Breast epithelium (tissue), 3 donors: ENCODE results near the gene RXFP2.

Source experiments
- POLR2A ChIP-seq: fragments of 450-650 bp; IDR thresholded peaks from one replicate; pipeline ENCODE4 v1.6.1; 2016; ENCODE audit warnings: antibody characterized with exemption, mild to moderate bottlenecking, moderate library complexity
- POLR2AphosphoS5 ChIP-seq, 3 donors: sonication (generic); formaldehyde crosslinking; IDR thresholded peaks; one replicate each; pipeline ENCODE4 v1.6.1; 2017; ENCODE audit warnings: antibody characterized with exemption in 3 of 3
- TF ChIP-seq, protein P1 (sequence below), 3 donors: fragments of 450-650 bp; IDR thresholded peaks; one replicate each; pipeline ENCODE4 v1.5.1; 2016 to 2017; ENCODE audit warnings: antibody characterized with exemption in 3 of 3, mild to moderate bottlenecking in 3 of 3, moderate library complexity in 3 of 3

DNA sequence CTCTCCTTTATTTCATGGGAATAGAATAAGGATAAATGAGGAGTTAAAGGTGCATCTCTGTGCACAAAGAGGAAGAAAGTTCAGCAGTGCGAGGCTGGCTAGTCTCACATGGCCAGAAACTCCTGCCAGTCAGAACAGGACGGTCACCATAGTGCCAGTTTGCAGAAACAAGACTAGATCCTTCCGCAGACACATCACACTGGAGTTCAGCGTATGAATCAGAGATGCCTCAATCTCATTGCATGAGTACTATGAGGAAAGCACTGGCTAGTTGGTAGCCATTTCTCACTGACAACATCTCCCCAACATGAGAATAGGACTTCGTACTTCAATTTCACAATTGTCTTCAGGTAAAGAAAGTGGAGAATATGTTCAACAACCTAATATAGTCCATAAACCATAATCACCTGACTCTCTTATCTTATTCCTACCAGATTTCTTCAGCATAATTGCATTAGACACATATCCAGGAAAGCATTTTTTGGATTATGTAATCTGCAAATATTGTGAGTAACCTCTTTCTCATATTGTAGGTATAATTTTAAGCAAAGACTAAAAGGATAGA is 34.9 kb downstream of the RXFP2 start:
- TF ChIP-seq, protein P1, sequence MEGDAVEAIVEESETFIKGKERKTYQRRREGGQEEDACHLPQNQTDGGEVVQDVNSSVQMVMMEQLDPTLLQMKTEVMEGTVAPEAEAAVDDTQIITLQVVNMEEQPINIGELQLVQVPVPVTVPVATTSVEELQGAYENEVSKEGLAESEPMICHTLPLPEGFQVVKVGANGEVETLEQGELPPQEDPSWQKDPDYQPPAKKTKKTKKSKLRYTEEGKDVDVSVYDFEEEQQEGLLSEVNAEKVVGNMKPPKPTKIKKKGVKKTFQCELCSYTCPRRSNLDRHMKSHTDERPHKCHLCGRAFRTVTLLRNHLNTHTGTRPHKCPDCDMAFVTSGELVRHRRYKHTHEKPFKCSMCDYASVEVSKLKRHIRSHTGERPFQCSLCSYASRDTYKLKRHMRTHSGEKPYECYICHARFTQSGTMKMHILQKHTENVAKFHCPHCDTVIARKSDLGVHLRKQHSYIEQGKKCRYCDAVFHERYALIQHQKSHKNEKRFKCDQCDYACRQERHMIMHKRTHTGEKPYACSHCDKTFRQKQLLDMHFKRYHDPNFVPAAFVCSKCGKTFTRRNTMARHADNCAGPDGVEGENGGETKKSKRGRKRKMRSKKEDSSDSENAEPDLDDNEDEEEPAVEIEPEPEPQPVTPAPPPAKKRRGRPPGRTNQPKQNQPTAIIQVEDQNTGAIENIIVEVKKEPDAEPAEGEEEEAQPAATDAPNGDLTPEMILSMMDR (IDR thresholded peaks at IDR 0.05) = no peak
- TF ChIP-seq POLR2AphosphoS5 (IDR thresholded peaks at IDR 0.05) (no peak), POLR2A (no peak)
